GM12878 (cell line): Measurements from ENCODE around the gene NAA25. TPM values are rescaled to one million over a fixed set of nuclear protein-coding genes. Genes with fewer than 3 reads are reported as not detected.

Source experiments
- ATAC-seq: fragments of 200-7000 bp; cut with Tn5 transposase; 3 replicates; pipeline ENCODE4 v1.9.1; 2020; ENCODE audit warnings: mild to moderate bottlenecking, moderate library complexity
- BruUV-seq: library from RNA; stranded (reverse); fragments of 400-500 nt; replicated peaks from 2 replicates; lab custom pipeline; 2021; lab: Mats Ljungman, UMichigan
- CTCF ChIA-PET: fragments of 300-600 bp; sonication (Branson Sonifier 250); formaldehyde crosslinking; extraction: SDS; loops from one replicate; lab custom pipeline; 2021; ENCODE audit warnings: inconsistent platforms; lab: Yijun Ruan, JAX
- POLR2A ChIA-PET: fragments of 350-600 bp; formaldehyde crosslinking; extraction: SDS; loops from one replicate; lab custom pipeline; 2021; ENCODE audit warnings: inconsistent platforms; lab: Charles Lee
- RAD21 ChIA-PET: fragments of 300-600 bp; sonication (Branson Sonifier 250); formaldehyde crosslinking; loops from one replicate; lab custom pipeline; 2023; ENCODE audit warnings: antibody characterized with exemption; ENCODE audit not compliant: unreplicated experiment; lab: Charles Lee
- SMC1A ChIA-PET: fragments of 300-600 bp; sonication (Branson Sonifier 250); formaldehyde crosslinking; loops from one replicate; lab custom pipeline; 2023; ENCODE audit not compliant: unreplicated experiment, uncharacterized antibody; lab: Charles Lee
- DNase-seq: peaks from one replicate; pipeline ENCODE4 v3.0.0-alpha.2; 2011; ENCODE audit warnings: low read depth, low spot score
- FAIRE-seq: peaks from 3 replicates; lab custom pipeline; 2011; peaks lifted over from hg19 to GRCh38; lab: Jason Lieb, UNC
- H2AFZ ChIP-seq: 2 replicates; pipeline ENCODE4 v1.6.0; 2011; ENCODE audit warnings: low read depth, low read length, control low read depth; ENCODE audit not compliant: control insufficient read depth
- H3K27ac ChIP-seq: 2 replicates; pipeline ENCODE4 v1.5.1; 2011; ENCODE audit warnings: control low read depth; ENCODE audit not compliant: control insufficient read depth, insufficient read depth
- H3K27me3 ChIP-seq, 2 experiments: replicated peaks in 1 of 2; 2 replicates each; pipeline versions ENCODE4 v1.6.0 to v1.6.1; 2011; ENCODE audit warnings: low read length in 1 of 2; ENCODE audit not compliant: control insufficient read depth in 2 of 2, insufficient read depth in 2 of 2
- H3K36me3 ChIP-seq, 2 experiments: 2 replicates each; pipeline ENCODE4 v1.5.1; 2011; ENCODE audit warnings: low read length in 1 of 2; ENCODE audit not compliant: control insufficient read depth in 2 of 2, insufficient read depth in 2 of 2
- H3K4me1 ChIP-seq: 2 replicates; pipeline ENCODE4 v1.6.1; 2011; ENCODE audit warnings: mild to moderate bottlenecking, low read length, moderate library complexity, mixed read lengths; ENCODE audit not compliant: control insufficient read depth, insufficient read depth
- H3K4me2 ChIP-seq: 2 replicates; pipeline ENCODE4 v1.6.0; 2011; ENCODE audit warnings: control low read depth; ENCODE audit not compliant: control insufficient read depth, insufficient read depth
- H3K4me3 ChIP-seq: fragments of 200-600 bp; sonication (generic); 2 replicates; pipeline ENCODE4 v1.5.1; 2016
- H3K79me2 ChIP-seq: 2 replicates; pipeline ENCODE4 v1.6.0; 2011; ENCODE audit warnings: low read length; ENCODE audit not compliant: control insufficient read depth, insufficient read depth
- H3K9ac ChIP-seq: 2 replicates; pipeline ENCODE4 v1.8.0; 2011; ENCODE audit warnings: low read length, control low read depth, mixed read lengths; ENCODE audit not compliant: control insufficient read depth, insufficient read depth
- H3K9me3 ChIP-seq: replicated peaks from 3 replicates; pipeline ENCODE4 v1.5.1; 2011; ENCODE audit warnings: mild to moderate bottlenecking, low read length; ENCODE audit not compliant: control insufficient read depth, insufficient read depth
- H4K20me1 ChIP-seq: 2 replicates; pipeline ENCODE4 v1.6.0; 2011; ENCODE audit not compliant: control insufficient read depth, insufficient read depth
- CHD4 ChIP-seq: fragments of 200-600 bp; sonication (generic); IDR thresholded peaks from 2 replicates; pipeline ENCODE4 v1.6.1; 2016; ENCODE audit warnings: mild to moderate bottlenecking
- CREB1 ChIP-seq: IDR thresholded peaks from 2 replicates; pipeline ENCODE4 v1.6.1; 2012; ENCODE audit warnings: low read depth, mild to moderate bottlenecking, inconsistent platforms
- CTCF ChIP-seq, 3 experiments: IDR thresholded peaks in 2 of 3; conservative IDR thresholded peaks in 1 of 3; 2 replicates each; pipeline ENCODE4 v1.5.1; 2011; ENCODE audit warnings: low read depth in 3 of 3, low read length in 3 of 3, mild to moderate bottlenecking in 3 of 3, control low read depth in 2 of 3, moderate library complexity in 2 of 3, inconsistent platforms in 1 of 3, mixed read lengths in 1 of 3; ENCODE audit not compliant: control insufficient read depth in 2 of 3, insufficient read depth in 1 of 3; ENCODE audit errors: extremely low read depth in 1 of 3
- FOXM1 ChIP-seq: IDR thresholded peaks from 2 replicates; pipeline ENCODE4 v1.6.1; 2012; ENCODE audit warnings: low read depth, mild to moderate bottlenecking, inconsistent platforms, low read length, moderate library complexity
- HDGF ChIP-seq: fragments of 450-650 bp; IDR thresholded peaks from 2 replicates; pipeline ENCODE4 v1.6.1; 2016; ENCODE audit warnings: antibody characterized with exemption
- JUNB ChIP-seq: IDR thresholded peaks from 2 replicates; pipeline ENCODE4 v1.6.1; 2016; ENCODE audit warnings: antibody characterized with exemption, mild to moderate bottlenecking
- RAD21 ChIP-seq: IDR thresholded peaks from 2 replicates; pipeline ENCODE4 v1.6.1; 2011; ENCODE audit warnings: mild to moderate bottlenecking, low read depth, low read length, moderate library complexity; ENCODE audit not compliant: insufficient read depth
- RB1 ChIP-seq: fragments of 450-650 bp; formaldehyde crosslinking; IDR thresholded peaks from 2 replicates; pipeline ENCODE4 v1.6.1; 2017; ENCODE audit warnings: mild to moderate bottlenecking, borderline replicate concordance
- RBBP5 ChIP-seq: fragments of 200-600 bp; sonication (generic); conservative IDR thresholded peaks from 2 replicates; pipeline ENCODE4 v1.6.1; 2016
- WGBS: methylation state at CpG from one replicate; pipeline ENCODE4 v1.1.6; 2016; ENCODE audit warnings: low lambda C conversion rate; ENCODE audit not compliant: insufficient replicate concordance, insufficient coverage; ENCODE audit errors: missing lambda C conversion rate; 5-methylcytosine and 5-hydroxymethylcytosine counted together
- in situ Hi-C: fragments of 300-500 bp; cut with MboI; formaldehyde crosslinking; loops from 9 replicates; pipeline ENCODE4 v1.14.3; 2018; ENCODE audit warnings: mixed read lengths
- intact Hi-C: fragments of 100-400 bp; cut with micrococcal nuclease; formaldehyde crosslinking; loops from one replicate; pipeline ENCODE4 v1.14.2; 2022; ENCODE audit not compliant: unreplicated experiment
- polyA plus RNA-seq, 11 experiments: library from polyadenylated mRNA; depleted of rRNA in 4 of 11; unstranded in 6 of 11; stranded (reverse) in 5 of 11; fragments of >200 nt; fragmentation: Nextera tagmentation in 4 of 11; fragmentation: Illumina TruSeq in 1 of 11; extraction: Ambion mirVana in 4 of 11; extraction: Trizol in 1 of 11; gene quantifications; 1 replicate in 1 of 11; 2 replicates in 10 of 11; pipeline versions ENCODE4 v1.2.1 to v1.2.3, GENCODE V29; 2011 to 2016; ENCODE audit warnings: inconsistent platforms in 2 of 11, missing spikeins in 2 of 11, low read depth in 1 of 11
- total RNA-seq, 4 experiments: library from RNA; depleted of rRNA in 3 of 4; stranded (reverse); fragments of >200 nt in 3 of 4; fragmentation: Illumina TruSeq in 1 of 4; extraction: Trizol in 1 of 4; gene quantifications; 2 replicates each; pipeline versions ENCODE4 v1.2.1 to v1.2.3, GENCODE V29; 2013 to 2021
- TF ChIP-seq, protein P1 (sequence below): fragments of 450-650 bp; formaldehyde crosslinking; IDR thresholded peaks from 2 replicates; pipeline ENCODE4 v1.4.0; 2022; ENCODE audit warnings: mild to moderate bottlenecking, moderate library complexity
- TF ChIP-seq, protein P2 (sequence below): IDR thresholded peaks from 2 replicates; pipeline ENCODE4 v1.6.1; 2011; ENCODE audit warnings: borderline replicate concordance, low read depth, mild to moderate bottlenecking, moderate library complexity, low read length; ENCODE audit not compliant: insufficient read depth, poor library complexity, severe bottlenecking
- TF ChIP-seq, protein P3 (sequence below): fragments of 450-650 bp; IDR thresholded peaks from 2 replicates; pipeline ENCODE4 v1.6.1; 2017; ENCODE audit warnings: mild to moderate bottlenecking, moderate library complexity

The NAA25 gene
- total and polyA plus RNA-seq, 10 of the 15 experiments (the other 5 are each of a cell fraction or from before 2014, with no cell fraction given): 15.0 to 39.2 (median 29.4) TPM

DNA sequence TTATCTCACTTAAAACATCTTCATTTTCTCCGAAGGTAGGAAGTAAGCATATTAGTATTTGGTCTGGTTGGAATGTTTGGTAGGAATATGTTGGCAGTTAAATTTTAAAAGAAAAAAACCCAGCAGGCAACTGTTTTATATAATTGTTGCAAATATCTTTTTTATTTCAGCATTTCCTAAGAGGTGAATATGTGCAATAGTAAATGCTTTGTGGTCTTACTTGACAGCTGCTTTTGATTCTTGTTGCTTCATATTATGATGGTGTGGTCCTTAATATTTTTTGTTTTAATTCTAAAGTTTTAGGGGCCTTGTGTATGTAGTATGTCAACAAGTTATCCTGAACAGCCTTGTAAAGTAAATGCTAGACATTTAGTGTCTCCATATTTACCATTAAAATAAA, 23.1 kb upstream of the NAA25 start:
- Histone ChIP-seq H3K27ac (peak overlapping the region; percentile 72), H3K27me3 (no peaks in the 10 kb centered on the region), H3K4me3 (peak overlapping the region; percentile 43; the same call in 1 of the 2 replicates), H2AFZ (no peak overlapping the region), H3K4me1 (peaks cover 16% of the 10 kb centered on the region), H3K36me3 (peaks cover 2 to 18% of the 10 kb centered on the region in 2 experiments), H3K9ac (no peak overlapping the region), H3K79me2 (peaks cover 63% of the 10 kb centered on the region), H3K4me2 (peak overlapping the region; percentile 23; the same call in 1 of the 2 replicates), H4K20me1 (no peaks in the 10 kb centered on the region), H3K9me3 (no peaks in the 10 kb centered on the region)
- ATAC-seq (no peak), DNase-seq (no peak), FAIRE-seq (no peak)
- BruUV-seq: TSS peak; percentile 35
- POLR2A ChIA-PET: interaction anchor here (0.7 to 11.5 kb wide), 7 partner anchors 15 to 117 kb away, joined by 3 to 161 read pairs (median 8); partner anchors contain the start of genes ERP29 and NAA25
- WGBS: 96% methylated on average over 1 of the region's 1 CpG
- intact Hi-C loops: loop anchor here (2.0 kb wide), 1 partner anchor 23 kb away; the partner anchor contains the start of gene NAA25
- CTCF ChIA-PET: interaction anchor here (0.5 to 2.3 kb wide), 11 partner anchors 11 to 284 kb away, joined by 3 to 15 read pairs (median 4); no protein-coding TSS in a partner anchor
- in situ Hi-C loops: no loop called here
- no peak for TF ChIP-seq RAD21
- no peak for TF ChIP-seq CREB1
- TF ChIP-seq RB1: no peak
- TF ChIP-seq HDGF: no peak
- TF ChIP-seq, protein P1, sequence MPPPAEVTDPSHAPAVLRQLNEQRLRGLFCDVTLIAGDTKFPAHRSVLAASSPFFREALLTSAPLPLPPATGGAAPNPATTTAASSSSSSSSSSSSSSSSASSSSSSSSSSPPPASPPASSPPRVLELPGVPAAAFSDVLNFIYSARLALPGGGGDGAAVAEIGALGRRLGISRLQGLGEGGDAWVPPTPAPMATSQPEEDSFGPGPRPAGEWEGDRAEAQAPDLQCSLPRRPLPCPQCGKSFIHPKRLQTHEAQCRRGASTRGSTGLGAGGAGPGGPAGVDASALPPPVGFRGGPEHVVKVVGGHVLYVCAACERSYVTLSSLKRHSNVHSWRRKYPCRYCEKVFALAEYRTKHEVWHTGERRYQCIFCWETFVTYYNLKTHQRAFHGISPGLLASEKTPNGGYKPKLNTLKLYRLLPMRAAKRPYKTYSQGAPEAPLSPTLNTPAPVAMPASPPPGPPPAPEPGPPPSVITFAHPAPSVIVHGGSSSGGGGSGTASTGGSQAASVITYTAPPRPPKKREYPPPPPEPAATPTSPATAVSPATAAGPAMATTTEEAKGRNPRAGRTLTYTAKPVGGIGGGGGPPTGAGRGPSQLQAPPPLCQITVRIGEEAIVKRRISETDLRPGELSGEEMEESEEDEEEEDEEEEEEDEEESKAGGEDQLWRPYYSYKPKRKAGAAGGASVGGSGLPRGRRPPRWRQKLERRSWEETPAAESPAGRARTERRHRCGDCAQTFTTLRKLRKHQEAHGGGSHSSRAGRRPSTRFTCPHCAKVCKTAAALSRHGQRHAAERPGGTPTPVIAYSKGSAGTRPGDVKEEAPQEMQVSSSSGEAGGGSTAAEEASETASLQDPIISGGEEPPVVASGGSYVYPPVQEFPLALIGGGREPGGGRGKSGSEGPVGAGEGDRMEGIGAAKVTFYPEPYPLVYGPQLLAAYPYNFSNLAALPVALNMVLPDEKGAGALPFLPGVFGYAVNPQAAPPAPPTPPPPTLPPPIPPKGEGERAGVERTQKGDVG (CRISPR knock-in tag): no peak
- TF ChIP-seq CTCF (IDR thresholded peaks at IDR 0.05 in 2 of 3, conservative IDR thresholded peaks at IDR 0.05 in 1 of 3; ENCODE audit: control insufficient read depth in 2 of 3, extremely low read depth in 1 of 3, insufficient read depth in 1 of 3, low read depth in 3 of 3, low read length in 3 of 3): no peak
- TF ChIP-seq CHD4: no peak
- TF ChIP-seq JUNB: no peak
- TF ChIP-seq RBBP5: no peak
- no peak for TF ChIP-seq FOXM1
- TF ChIP-seq, protein P2, sequence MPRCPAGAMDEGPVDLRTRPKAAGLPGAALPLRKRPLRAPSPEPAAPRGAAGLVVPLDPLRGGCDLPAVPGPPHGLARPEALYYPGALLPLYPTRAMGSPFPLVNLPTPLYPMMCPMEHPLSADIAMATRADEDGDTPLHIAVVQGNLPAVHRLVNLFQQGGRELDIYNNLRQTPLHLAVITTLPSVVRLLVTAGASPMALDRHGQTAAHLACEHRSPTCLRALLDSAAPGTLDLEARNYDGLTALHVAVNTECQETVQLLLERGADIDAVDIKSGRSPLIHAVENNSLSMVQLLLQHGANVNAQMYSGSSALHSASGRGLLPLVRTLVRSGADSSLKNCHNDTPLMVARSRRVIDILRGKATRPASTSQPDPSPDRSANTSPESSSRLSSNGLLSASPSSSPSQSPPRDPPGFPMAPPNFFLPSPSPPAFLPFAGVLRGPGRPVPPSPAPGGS: no peak
- TF ChIP-seq, protein P3, sequence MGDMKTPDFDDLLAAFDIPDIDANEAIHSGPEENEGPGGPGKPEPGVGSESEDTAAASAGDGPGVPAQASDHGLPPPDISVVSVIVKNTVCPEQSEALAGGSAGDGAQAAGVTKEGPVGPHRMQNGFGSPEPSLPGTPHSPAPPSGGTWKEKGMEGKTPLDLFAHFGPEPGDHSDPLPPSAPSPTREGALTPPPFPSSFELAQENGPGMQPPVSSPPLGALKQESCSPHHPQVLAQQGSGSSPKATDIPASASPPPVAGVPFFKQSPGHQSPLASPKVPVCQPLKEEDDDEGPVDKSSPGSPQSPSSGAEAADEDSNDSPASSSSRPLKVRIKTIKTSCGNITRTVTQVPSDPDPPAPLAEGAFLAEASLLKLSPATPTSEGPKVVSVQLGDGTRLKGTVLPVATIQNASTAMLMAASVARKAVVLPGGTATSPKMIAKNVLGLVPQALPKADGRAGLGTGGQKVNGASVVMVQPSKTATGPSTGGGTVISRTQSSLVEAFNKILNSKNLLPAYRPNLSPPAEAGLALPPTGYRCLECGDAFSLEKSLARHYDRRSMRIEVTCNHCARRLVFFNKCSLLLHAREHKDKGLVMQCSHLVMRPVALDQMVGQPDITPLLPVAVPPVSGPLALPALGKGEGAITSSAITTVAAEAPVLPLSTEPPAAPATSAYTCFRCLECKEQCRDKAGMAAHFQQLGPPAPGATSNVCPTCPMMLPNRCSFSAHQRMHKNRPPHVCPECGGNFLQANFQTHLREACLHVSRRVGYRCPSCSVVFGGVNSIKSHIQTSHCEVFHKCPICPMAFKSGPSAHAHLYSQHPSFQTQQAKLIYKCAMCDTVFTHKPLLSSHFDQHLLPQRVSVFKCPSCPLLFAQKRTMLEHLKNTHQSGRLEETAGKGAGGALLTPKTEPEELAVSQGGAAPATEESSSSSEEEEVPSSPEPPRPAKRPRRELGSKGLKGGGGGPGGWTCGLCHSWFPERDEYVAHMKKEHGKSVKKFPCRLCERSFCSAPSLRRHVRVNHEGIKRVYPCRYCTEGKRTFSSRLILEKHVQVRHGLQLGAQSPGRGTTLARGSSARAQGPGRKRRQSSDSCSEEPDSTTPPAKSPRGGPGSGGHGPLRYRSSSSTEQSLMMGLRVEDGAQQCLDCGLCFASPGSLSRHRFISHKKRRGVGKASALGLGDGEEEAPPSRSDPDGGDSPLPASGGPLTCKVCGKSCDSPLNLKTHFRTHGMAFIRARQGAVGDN: no peak
- SMC1A ChIA-PET: interaction anchor here (0.6 to 5.2 kb wide), 21 partner anchors 8 to 252 kb away, joined by 3 to 72 read pairs (median 3); partner anchors contain the start of gene NAA25
- RAD21 ChIA-PET: interaction anchor here (0.5 to 5.0 kb wide), 10 partner anchors 20 to 1563 kb away, joined by 3 to 59 read pairs (median 4); partner anchors contain the start of genes ERP29, NAA25 and TMEM116
